Vagina (tissue), 2 donors: ENCODE results near the gene NDOR1.

Experiments
- POLR2A ChIP-seq, 2 donors: fragments of 450-650 bp; IDR thresholded peaks; one replicate each; pipeline ENCODE4 v1.6.1; 2017; ENCODE audit warnings: antibody characterized with exemption in 2 of 2, mild to moderate bottlenecking in 2 of 2, moderate library complexity in 2 of 2
- TF ChIP-seq, protein P1 (sequence below), 3 experiments: fragments of 450-650 bp in 2 of 3; fragments of 200-600 bp in 1 of 3; sonication (generic) in 1 of 3; IDR thresholded peaks; one replicate each; pipeline ENCODE4 v1.5.1; 2017 to 2019; ENCODE audit warnings: antibody characterized with exemption in 3 of 3, mild to moderate bottlenecking in 2 of 3, moderate library complexity in 2 of 3

DNA sequence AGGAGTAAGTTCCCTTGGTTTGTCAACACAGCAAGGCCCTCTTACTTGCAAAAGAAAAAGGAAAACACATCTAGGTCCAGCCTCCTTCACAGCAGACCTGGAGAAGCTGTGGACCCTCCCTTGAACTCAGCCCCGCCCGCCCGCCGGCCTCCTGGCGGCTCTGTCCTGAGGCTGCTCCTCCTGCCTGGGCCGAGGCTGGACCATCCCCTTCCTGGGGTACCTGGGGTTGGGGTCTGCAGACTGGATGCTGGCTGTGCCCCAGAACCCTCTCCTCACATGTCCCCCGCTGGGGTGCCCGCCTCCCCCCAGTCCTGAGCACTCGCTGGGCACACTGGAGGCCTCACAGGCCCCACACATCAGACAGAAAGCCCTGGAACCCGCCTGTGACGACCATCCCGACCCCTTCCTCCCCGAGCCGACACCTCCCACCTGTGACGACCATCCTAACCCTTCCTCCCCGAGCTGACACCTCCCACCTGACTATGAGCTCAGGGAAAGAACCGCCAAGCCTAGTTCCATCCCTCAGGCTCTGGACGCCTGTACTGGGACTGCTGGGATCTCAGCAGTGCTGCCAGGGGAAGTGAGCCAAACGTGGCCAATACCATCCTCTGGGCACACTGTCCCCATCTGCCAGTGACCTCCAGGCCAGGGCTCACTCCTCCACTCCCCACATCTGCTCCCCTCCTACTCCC lies 26.4 kb upstream of the NDOR1 start:
- TF ChIP-seq, protein P1, sequence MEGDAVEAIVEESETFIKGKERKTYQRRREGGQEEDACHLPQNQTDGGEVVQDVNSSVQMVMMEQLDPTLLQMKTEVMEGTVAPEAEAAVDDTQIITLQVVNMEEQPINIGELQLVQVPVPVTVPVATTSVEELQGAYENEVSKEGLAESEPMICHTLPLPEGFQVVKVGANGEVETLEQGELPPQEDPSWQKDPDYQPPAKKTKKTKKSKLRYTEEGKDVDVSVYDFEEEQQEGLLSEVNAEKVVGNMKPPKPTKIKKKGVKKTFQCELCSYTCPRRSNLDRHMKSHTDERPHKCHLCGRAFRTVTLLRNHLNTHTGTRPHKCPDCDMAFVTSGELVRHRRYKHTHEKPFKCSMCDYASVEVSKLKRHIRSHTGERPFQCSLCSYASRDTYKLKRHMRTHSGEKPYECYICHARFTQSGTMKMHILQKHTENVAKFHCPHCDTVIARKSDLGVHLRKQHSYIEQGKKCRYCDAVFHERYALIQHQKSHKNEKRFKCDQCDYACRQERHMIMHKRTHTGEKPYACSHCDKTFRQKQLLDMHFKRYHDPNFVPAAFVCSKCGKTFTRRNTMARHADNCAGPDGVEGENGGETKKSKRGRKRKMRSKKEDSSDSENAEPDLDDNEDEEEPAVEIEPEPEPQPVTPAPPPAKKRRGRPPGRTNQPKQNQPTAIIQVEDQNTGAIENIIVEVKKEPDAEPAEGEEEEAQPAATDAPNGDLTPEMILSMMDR (IDR thresholded peaks at IDR 0.05), result no peak
- no peak for TF ChIP-seq POLR2A (IDR thresholded peaks at IDR 0.05)
